Activated T-helper 1 cell treated with anti-CD3 and anti-CD28 coated beads, Interleukin-2, amount 50 U/mL, for 16 hours (primary cell): ENCODE data around the gene OSBPL7.

Experiments
- DNase-seq, 2 donors: peaks; one replicate each; pipeline ENCODE4 v3.0.0-alpha.2; 2020; ENCODE audit warnings: low read depth in 1 of 2, low spot score in 1 of 2

The OSBPL7 gene

GRCh38 chr17:47821424-47822391 lies at the start of gene OSBPL7:
TSS of gene OSBPL7 (minus strand) at chr17:47821794. CDS start at chr17:47820278, 1,516 bp downstream.
- DNase-seq = peak; percentile 57 to 62

- no peak for DNase-seq
Observed at GRCh38 chr17:47871048-47871447, 49.5 kb upstream of the OSBPL7 start.

GRCh38 chr17:47870056-47870455 lies 48.5 kb upstream of the OSBPL7 start:
- DNase-seq = no peak

GRCh38 chr17:47869114-47869513 lies 47.5 kb upstream of the OSBPL7 start:
- DNase-seq = no peak

- no peak for DNase-seq
Observed at GRCh38 chr17:47867813-47868533, 46.4 kb upstream of the OSBPL7 start.

GRCh38 chr17:47866941-47867340 lies 45.3 kb upstream of the OSBPL7 start:
- DNase-seq = no peak

- DNase-seq = no peak
Observed at GRCh38 chr17:47864791-47865216, 43.2 kb upstream of the OSBPL7 start.

GRCh38 chr17:47862621-47863440 lies 41.2 kb upstream of the OSBPL7 start:
- no peak for DNase-seq

GRCh38 chr17:47860386-47860785 lies 38.8 kb upstream of the OSBPL7 start:
- DNase-seq = no peak

GRCh38 chr17:47857551-47858455 lies 36.2 kb upstream of the OSBPL7 start:
- DNase-seq = no peak

GRCh38 chr17:47856830-47857229 lies 35.2 kb upstream of the OSBPL7 start:
- DNase-seq = no peak

- no peak for DNase-seq
Observed at GRCh38 chr17:47855737-47856136, 34.1 kb upstream of the OSBPL7 start.

GRCh38 chr17:47853616-47854015 lies 32.0 kb upstream of the OSBPL7 start:
- no peak for DNase-seq

- no peak for DNase-seq
Observed at GRCh38 chr17:47852113-47852949, 30.7 kb upstream of the OSBPL7 start.

- no peak for DNase-seq
Observed at GRCh38 chr17:47851764-47852112, 30.1 kb upstream of the OSBPL7 start.

- peak; percentile 35 to 48 for DNase-seq
Observed at GRCh38 chr17:47850692-47851573, 29.3 kb upstream of the OSBPL7 start, which contains the start of gene SP6. TSS of gene SP6 (minus strand) at chr17:47851163. CDS start at chr17:47848429, 2,734 bp downstream.

- DNase-seq = no peak
Observed at GRCh38 chr17:47850373-47850691, 28.7 kb upstream of the OSBPL7 start.

GRCh38 chr17:47848198-47848513 lies 26.6 kb upstream of the OSBPL7 start:
- no peak for DNase-seq
